ENCODE results near the gene RIMBP2.

RIMBP2 gene

GRCh38 chr12:130545475-130545874 lies 170.6 kb downstream of the RIMBP2 start:
- no peak for DNase-seq (ENCODE audit: low read depth, low spot score)

GRCh38 chr12:130540376-130540775 lies 175.7 kb downstream of the RIMBP2 start:
- no peak for DNase-seq (ENCODE audit: low read depth, low spot score)
- H3K4me3 ChIP-seq (ENCODE audit: low read length): no peak overlapping the region

More at GRCh38 chr12:130545475-130545874, 170.6 kb downstream of the RIMBP2 start:
- no peak overlapping the region for H3K4me3 ChIP-seq (ENCODE audit: low read length)

- no peak for DNase-seq (ENCODE audit: low read depth, low spot score)
- H3K4me3 ChIP-seq (ENCODE audit: low read length): no peak overlapping the region
Observed at GRCh38 chr12:130538343-130539095, 177.6 kb downstream of the RIMBP2 start.

DNA sequence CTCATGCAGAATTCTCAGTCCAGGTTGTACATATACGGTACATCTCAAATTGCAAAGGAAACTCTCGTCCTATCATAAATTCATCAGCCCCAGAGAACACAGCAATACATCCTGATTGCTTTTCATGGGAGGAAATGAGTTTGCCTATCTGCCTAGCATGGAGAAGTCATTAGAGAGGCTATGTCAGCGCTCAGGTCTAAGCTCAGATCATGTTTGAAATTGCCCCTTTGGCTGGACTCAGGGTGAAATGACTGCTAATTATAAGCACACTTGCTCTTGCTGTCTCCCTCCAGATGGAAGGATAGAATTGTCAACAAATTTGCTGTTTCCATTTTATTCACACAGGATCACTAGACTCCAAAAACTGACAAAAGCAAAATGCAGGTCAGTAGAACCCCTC lies 178.4 kb downstream of the RIMBP2 start:
- DNase-seq (ENCODE audit: low read depth, low spot score): no peak
- H3K4me3 ChIP-seq (ENCODE audit: low read length): no peak overlapping the region

GRCh38 chr12:130537051-130537450 lies 179.0 kb downstream of the RIMBP2 start:
- DNase-seq (ENCODE audit: low read depth, low spot score): peak; percentile 6
- H3K4me3 ChIP-seq (ENCODE audit: low read length): no peak overlapping the region

DNA sequence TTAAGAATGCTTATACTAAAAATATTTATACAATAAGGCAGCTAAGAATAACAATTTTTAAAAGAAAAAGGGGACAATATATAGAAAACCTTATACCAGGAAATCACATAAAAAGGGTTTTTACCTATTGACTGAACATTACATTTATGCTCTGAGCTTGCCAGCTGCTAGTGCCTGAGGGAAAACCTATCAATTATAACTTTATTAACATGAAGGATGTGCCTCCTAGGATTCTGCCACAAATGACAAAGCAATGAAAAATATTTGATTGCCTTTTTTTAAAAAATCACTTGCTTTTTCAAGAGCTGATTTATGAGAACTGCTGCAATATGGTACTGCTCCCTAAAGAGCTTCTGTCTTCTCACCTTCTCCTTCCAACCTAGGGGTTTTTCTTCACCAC lies 185.7 kb downstream of the RIMBP2 start:
- DNase-seq (ENCODE audit: low read depth, low spot score): no peak
- no peak overlapping the region for H3K4me3 ChIP-seq (ENCODE audit: low read length)

- no peak for DNase-seq (ENCODE audit: low read depth, low spot score)
- no peak overlapping the region for H3K4me3 ChIP-seq (ENCODE audit: low read length)
Observed at GRCh38 chr12:130529781-130530180, 186.3 kb downstream of the RIMBP2 start.

- DNase-seq (ENCODE audit: low read depth, low spot score): no peak
- no peak overlapping the region for H3K4me3 ChIP-seq (ENCODE audit: low read length)
Observed at GRCh38 chr12:130527239-130527638, 188.9 kb downstream of the RIMBP2 start.

DNA sequence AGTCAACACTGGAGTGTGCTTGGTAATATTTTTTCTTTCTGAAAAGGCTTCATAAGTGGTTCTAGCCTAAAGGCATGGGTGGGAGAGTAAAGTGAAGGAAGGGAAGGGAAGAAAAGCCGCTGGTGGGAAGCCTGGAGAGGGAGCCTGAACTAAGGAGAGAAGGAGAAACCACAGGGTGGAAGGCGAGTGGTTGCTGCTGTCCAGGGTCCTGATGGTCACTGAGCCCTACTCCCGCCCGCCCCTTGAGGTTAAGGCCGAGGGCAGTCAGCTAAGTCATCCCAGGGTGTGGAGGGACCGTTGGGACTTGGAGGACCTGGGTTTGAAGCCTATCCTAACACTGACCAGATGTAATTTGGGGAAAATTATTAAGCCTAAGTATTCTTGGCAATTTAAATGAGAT lies 189.3 kb downstream of the RIMBP2 start:
- no peak for DNase-seq (ENCODE audit: low read depth, low spot score)
- no peak overlapping the region for H3K4me3 ChIP-seq (ENCODE audit: low read length)

- no peak for DNase-seq (ENCODE audit: low read depth, low spot score)
- H3K4me3 ChIP-seq (ENCODE audit: low read length): no peak overlapping the region
Observed at GRCh38 chr12:130525384-130526172, 190.5 kb downstream of the RIMBP2 start.

DNA sequence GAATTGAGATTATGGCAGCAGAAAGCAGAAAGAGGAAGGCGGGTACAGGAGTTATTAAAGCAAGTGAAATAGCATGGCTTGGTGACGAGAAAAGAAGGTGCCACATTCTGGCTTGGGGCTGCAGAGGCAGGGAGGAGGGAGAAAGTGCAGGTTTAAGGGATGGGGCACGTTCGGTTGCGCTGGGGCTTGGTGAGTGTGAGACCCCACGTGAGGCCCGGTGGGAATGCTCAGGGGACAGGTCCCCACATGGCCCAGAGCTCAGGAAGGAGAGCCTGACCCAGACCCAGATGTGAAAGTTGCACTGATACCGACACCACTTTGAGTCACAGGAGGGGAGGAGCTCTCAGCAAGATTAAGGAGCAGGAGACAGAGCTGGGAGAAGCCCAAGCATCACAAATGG lies 191.3 kb downstream of the RIMBP2 start:
- no peak overlapping the region for H3K4me3 ChIP-seq (ENCODE audit: low read length)
- no peak for DNase-seq (ENCODE audit: low read depth, low spot score)

- no peak for DNase-seq (ENCODE audit: low read depth, low spot score)
- no peak overlapping the region for H3K4me3 ChIP-seq (ENCODE audit: low read length)
Observed at GRCh38 chr12:130523863-130524614, 192.1 kb downstream of the RIMBP2 start.

GRCh38 chr12:130523208-130523607 lies 192.9 kb downstream of the RIMBP2 start:
- DNase-seq (ENCODE audit: low read depth, low spot score): no peak
- H3K4me3 ChIP-seq (ENCODE audit: low read length): no peak overlapping the region

- H3K4me3 ChIP-seq (ENCODE audit: low read length): no peak overlapping the region
- DNase-seq (ENCODE audit: low read depth, low spot score): no peak
Observed at GRCh38 chr12:130522244-130522834, 193.8 kb downstream of the RIMBP2 start.

DNA sequence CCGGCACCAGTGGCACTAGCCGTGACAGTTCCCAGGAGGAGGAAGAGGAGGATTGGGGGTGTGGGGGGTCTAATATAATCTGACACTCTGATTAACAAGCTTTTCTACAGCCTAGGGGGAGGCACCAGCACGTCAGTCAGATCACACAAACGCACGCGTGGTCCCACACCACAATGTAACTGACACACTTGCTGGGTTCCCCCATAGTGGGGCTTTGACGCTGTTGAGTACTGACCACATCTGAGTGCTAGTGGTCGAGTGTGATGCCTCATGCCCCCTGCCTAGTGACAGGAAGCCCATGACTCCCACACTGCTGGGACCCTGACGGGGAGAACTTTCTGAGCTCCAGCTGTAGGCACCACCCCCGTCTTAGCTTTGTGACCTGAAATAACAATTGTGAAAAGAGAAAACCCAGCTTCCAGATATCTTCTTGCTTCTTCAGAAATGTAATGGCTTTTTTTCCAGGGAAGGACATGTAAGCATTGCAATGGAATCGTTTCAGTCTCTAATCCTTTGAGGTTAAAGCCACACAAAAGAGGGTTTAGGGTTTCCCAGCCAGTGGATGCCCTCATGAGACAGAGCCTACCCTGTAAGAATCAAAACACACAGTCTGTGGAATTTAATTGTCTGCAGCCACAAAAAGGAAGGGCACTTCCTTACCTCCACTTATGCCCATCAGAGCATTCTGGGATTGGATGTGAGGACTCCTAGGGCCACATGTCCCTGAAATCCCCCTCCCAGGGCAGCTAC lies 194.5 kb downstream of the RIMBP2 start:
- peak; percentile 77 for DNase-seq (ENCODE audit: low read depth, low spot score)
- no peak overlapping the region for H3K4me3 ChIP-seq (ENCODE audit: low read length)

DNA sequence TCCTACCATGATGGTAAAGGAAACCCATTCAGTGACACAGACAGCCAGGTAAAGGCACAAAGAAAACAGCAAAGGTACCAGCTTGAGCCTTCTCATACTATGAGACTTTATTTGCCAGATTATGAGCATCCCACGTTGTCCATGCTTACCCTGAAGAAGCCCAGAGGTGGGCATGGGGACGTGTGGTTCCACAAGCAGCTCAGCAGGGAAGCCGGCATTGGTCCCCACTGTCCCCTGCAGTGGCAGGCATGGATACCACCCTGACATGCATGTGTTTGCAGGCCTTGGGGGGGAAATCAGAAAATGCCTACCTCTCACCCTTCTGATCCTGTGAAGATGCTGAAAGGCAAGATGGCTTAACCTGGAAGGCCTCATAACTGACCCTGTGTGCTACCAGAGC lies 195.3 kb downstream of the RIMBP2 start:
- no peak overlapping the region for H3K4me3 ChIP-seq (ENCODE audit: low read length)
- no peak for DNase-seq (ENCODE audit: low read depth, low spot score)

- no peak overlapping the region for H3K4me3 ChIP-seq (ENCODE audit: low read length)
Observed at GRCh38 chr12:130517588-130517987, 198.5 kb downstream of the RIMBP2 start.

DNA sequence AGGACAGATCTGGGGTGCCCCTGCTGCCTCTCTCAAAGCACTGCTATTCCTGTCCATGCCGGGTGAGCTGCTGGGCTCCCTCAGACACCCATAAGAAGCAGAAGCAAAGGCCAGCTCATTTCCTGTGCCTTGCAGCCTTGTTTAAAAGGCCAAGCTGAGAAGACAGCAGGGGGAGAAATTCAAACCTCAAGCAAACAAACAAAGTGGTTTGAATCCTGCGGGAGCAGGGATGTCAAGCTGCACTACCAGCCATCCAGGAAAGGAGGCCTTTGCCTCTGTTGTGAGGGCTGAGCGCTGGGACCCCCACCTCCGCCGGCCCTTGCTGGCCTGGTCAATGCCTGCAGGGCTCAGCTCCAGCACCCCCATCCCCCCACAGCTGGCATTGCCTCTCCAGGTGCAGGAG lies 201.9 kb downstream of the RIMBP2 start:
- H3K4me3 ChIP-seq (ENCODE audit: low read length): no peak overlapping the region
- DNase-seq (ENCODE audit: low read depth, low spot score): no peak

More at GRCh38 chr12:130517588-130517987, 198.5 kb downstream of the RIMBP2 start:
- no peak for DNase-seq (ENCODE audit: low read depth, low spot score)

DNA sequence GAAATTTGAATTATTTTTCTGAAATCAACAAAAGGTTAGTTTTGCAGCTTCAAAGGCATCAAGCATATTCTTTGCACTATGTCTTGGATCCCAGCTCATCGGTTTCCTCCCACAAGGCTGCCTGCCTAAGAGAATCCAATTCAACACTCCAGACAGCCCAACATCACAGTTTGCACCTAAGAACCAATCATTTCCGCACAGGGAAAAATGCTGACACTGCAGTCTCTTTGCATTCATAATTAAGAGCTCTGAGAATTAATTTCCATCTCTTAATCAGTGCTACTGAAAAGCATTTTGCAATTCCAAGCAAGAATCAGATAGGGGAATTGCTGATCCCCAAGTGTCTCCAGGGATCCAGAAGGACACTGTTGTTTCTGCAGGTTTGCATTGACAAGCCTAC lies 202.5 kb downstream of the RIMBP2 start:
- DNase-seq (ENCODE audit: low read depth, low spot score): no peak
- H3K4me3 ChIP-seq (ENCODE audit: low read length): no peak overlapping the region

Data from Jurkat, Clone E6-1 (cell line).